Gastrocnemius medialis (tissue), 4 donors: ENCODE measurements around the gene SLC35B3. TPM values are rescaled to one million over a fixed set of nuclear protein-coding genes. Genes with fewer than 3 reads are reported as not detected.
"Not testable (repeated sequence)": the region's sequence is repeated elsewhere in the genome, so short reads cannot be mapped to it uniquely, and the experiment has no call there.

Experiments
- ATAC-seq, 2 donors: fragments of 150-250 bp; one replicate each; pipeline ENCODE4 v1.9.1; 2016
- DNase-seq, 2 donors: peaks; one replicate each; pipeline ENCODE4 v3.0.0-alpha.2; 2019
- H3K27ac ChIP-seq, 4 donors: fragments of 200-600 bp; sonication (generic); 1 replicate in 1 of 4; 2 replicates in 3 of 4; pipeline ENCODE4 v1.5.1; 2016 to 2018; ENCODE audit warnings: mild to moderate bottlenecking in 2 of 4, moderate library complexity in 1 of 4
- H3K27me3 ChIP-seq, 3 donors: fragments of 200-600 bp; sonication (generic) in 2 of 3; 1 replicate in 1 of 3; 2 replicates in 2 of 3; pipeline versions ENCODE4 v1.5.1 to v1.6.0; 2016 to 2019; ENCODE audit warnings: mild to moderate bottlenecking in 1 of 3, moderate library complexity in 1 of 3
- H3K36me3 ChIP-seq, 2 donors: fragments of 200-600 bp; sonication (generic) in 1 of 2; one replicate each; pipeline ENCODE4 v1.5.1; 2017 to 2018
- H3K4me1 ChIP-seq, 2 donors: fragments of 200-600 bp; sonication (generic) in 1 of 2; one replicate each; pipeline ENCODE4 v1.5.1; 2016 to 2017; ENCODE audit warnings: mild to moderate bottlenecking in 2 of 2
- H3K4me3 ChIP-seq, 4 donors: fragments of 200-600 bp; sonication (generic) in 3 of 4; 1 replicate in 1 of 4; 2 replicates in 3 of 4; pipeline ENCODE4 v1.5.1; 2016 to 2019; ENCODE audit warnings: mild to moderate bottlenecking in 2 of 4
- H3K9me3 ChIP-seq, 3 donors: fragments of 200-600 bp; sonication (generic) in 2 of 3; 1 replicate in 1 of 3; 2 replicates in 2 of 3; pipeline ENCODE4 v1.5.1; 2016 to 2019
- POLR2A ChIP-seq, 2 donors: fragments of 450-650 bp; IDR thresholded peaks; one replicate each; pipeline ENCODE4 v1.6.1; 2017; ENCODE audit warnings: antibody characterized with exemption in 2 of 2, mild to moderate bottlenecking in 2 of 2, moderate library complexity in 2 of 2
- in situ Hi-C, 4 donors: fragments of 200-750 bp; cut with MboI; loops; one replicate each; pipeline versions ENCODE4 v1.15.0 to v1.8.0; 2017; ENCODE audit warnings: low sequenced_read_pairs in 4 of 4
- intact Hi-C: fragments of 100-400 bp; cut with DNase I; formaldehyde crosslinking; loops from one replicate; pipeline ENCODE4 v1.15.1; 2023; ENCODE audit warnings: low total_unique reads
- total RNA-seq, 4 donors: library from RNA; depleted of rRNA; stranded (reverse); fragments of >200 nt; gene quantifications; one replicate each; pipeline versions ENCODE4 v1.1.0 to v1.2.3, GENCODE V29; 2016
- TF ChIP-seq, protein P1 (sequence below), 5 experiments: fragments of 450-650 bp in 3 of 5; fragments of 200-600 bp in 2 of 5; sonication (generic) in 2 of 5; IDR thresholded peaks in 4 of 5; conservative IDR thresholded peaks in 1 of 5; 1 replicate in 4 of 5; 2 replicates in 1 of 5; pipeline ENCODE4 v1.5.1; 2016 to 2019; ENCODE audit warnings: antibody characterized with exemption in 5 of 5, mild to moderate bottlenecking in 3 of 5, moderate library complexity in 3 of 5

Gene SLC35B3
- total RNA-seq, 4 donors from 2014 or later = 2.2 to 5.6 (median 3.2) TPM

DNA sequence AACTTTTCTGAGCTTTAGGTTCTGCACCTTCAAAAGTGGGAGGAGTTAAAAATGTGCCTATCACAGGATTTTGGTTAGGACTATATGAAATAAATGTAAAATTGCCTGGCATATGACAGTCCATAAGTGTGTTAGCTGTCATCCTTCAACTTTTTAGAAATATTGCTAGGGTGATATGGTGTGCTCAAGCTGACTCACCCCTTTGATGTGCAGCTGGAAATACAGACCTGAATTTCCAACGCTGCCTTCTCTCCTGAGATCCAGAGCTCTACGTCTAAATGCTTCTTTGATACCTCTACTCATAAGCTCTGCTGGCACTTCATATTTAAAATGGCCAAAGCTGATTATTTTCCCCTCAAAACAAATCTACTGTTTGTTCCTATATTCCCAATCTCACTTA lies 2.7 kb downstream of the SLC35B3 start:
- in situ Hi-C loops (loop anchor here in 1 of 4 donors (25.0 kb wide), 1 partner anchor 345 kb away; no protein-coding TSS in a partner anchor), intact Hi-C loops (loop anchor here (10.0 kb wide), 1 partner anchor 368 kb away; the partner anchor contains the start of gene BLOC1S5)
- no peak for TF ChIP-seq POLR2A (IDR thresholded peaks at IDR 0.05)
- TF ChIP-seq, protein P1, sequence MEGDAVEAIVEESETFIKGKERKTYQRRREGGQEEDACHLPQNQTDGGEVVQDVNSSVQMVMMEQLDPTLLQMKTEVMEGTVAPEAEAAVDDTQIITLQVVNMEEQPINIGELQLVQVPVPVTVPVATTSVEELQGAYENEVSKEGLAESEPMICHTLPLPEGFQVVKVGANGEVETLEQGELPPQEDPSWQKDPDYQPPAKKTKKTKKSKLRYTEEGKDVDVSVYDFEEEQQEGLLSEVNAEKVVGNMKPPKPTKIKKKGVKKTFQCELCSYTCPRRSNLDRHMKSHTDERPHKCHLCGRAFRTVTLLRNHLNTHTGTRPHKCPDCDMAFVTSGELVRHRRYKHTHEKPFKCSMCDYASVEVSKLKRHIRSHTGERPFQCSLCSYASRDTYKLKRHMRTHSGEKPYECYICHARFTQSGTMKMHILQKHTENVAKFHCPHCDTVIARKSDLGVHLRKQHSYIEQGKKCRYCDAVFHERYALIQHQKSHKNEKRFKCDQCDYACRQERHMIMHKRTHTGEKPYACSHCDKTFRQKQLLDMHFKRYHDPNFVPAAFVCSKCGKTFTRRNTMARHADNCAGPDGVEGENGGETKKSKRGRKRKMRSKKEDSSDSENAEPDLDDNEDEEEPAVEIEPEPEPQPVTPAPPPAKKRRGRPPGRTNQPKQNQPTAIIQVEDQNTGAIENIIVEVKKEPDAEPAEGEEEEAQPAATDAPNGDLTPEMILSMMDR (IDR thresholded peaks at IDR 0.05 in 4 of 5, conservative IDR thresholded peaks at IDR 0.05 in 1 of 5) = no peak
- Histone ChIP-seq H3K9me3 (no peaks in the 10 kb centered on the region), H3K27ac (no peak overlapping the region), H3K4me3 (no peak overlapping the region), H3K4me1 (peaks cover 20 to 33% of the 10 kb centered on the region in 2 donors), H3K36me3 (peaks cover 0 to 21% of the 10 kb centered on the region in 2 donors), H3K27me3 (no peaks in the 10 kb centered on the region)
- ATAC-seq (no peak), DNase-seq (no peak)

DNA sequence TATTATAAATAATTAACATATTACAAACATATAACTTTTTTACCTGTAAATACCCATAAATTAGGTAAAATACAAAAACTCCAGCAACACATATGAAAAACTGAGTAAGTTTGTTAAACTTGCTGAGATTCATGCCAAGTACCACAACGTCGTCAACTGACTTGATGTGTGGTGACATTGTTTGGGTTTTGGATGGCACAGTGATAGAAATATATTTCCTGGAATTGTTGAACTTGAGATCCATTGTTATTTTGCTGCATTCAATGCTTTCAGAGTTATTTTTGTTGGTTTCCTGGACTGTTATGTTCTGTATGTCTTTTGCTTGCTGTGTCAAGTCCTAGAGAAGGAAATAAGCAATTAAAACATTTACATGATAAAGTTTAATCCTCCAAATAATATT lies 5.5 kb downstream of the SLC35B3 start:
- in situ Hi-C loops = loop anchor here in 1 of 4 donors (25.0 kb wide), 1 partner anchor 343 kb away; no protein-coding TSS in a partner anchor
- peaks cover 17 to 18% of the 10 kb centered on the region in 2 donors for H3K4me1 ChIP-seq
- intact Hi-C loops = loop anchor here (10.0 kb wide), 1 partner anchor 365 kb away; the partner anchor contains the start of gene BLOC1S5

DNA sequence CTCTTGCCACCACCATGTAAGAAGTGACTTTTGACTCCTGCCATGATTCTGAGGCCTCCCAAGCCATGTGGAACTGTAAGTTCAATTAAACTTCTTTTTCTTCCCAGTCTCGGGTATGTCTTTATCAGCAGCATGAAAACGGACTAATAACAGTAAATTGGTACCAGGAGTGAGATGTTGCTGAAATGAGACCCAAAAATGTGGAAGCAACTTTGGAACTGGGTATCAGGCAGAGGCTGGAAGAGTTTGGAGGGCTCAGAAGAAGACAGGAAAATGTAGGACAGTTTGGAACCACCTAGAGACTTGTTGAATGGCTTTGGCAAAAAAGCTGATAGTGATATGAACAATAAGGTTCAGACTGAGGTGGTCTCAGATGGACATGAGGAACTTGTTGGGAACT lies 8.8 kb downstream of the SLC35B3 start:
- DNase-seq, H3K27ac ChIP-seq, H3K9me3 ChIP-seq, intact Hi-C loops, H3K4me1 ChIP-seq, H3K4me3 ChIP-seq, H3K27me3 ChIP-seq, ATAC-seq: not testable (repeated sequence)
- in situ Hi-C loops = loop anchor here in 1 of 4 donors (25.0 kb wide), 1 partner anchor 339 kb away; no protein-coding TSS in a partner anchor
- H3K36me3 ChIP-seq = peaks cover 3 to 53% of the 10 kb centered on the region in 2 donors

More for the DNA sequence above, 5.5 kb downstream of the SLC35B3 start:
- Histone ChIP-seq H3K27me3 (no peaks in the 10 kb centered on the region), H3K4me3 (no peak overlapping the region), H3K36me3 (peaks cover 3 to 47% of the 10 kb centered on the region in 2 donors), H3K9me3 (no peaks in the 10 kb centered on the region), H3K27ac (no peak overlapping the region)
- DNase-seq = no peak
- no peak for TF ChIP-seq POLR2A (IDR thresholded peaks at IDR 0.05)
- TF ChIP-seq, protein P1 (IDR thresholded peaks at IDR 0.05 in 4 of 5, conservative IDR thresholded peaks at IDR 0.05 in 1 of 5) = no peak
- no peak for ATAC-seq

DNA sequence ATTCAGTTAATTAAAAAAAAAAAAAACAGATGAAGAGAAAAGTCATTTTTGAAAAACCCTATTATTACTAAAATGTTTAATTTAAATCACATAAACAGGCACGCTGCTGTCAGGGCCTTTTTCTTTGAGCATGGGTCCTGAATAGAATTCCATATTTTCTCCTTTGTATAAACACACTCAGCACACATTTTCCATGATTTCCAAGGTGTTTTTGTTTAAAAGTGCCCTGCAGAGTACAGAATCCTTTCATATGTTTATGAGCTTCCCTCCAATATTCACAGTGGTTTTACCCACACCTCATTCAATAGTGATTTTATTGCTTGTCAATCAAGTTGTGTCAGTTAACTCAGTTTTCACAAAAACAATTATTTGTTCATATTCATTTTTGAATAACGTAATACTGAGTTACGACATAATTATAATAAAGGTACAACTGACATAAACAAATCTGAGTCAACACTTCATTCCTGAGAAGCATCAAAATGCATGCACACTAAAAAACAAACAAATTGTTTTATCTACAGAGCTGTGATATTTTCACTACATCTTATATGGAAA lies 15.2 kb downstream of the SLC35B3 start:
- in situ Hi-C loops (no loop called here), intact Hi-C loops (no loop called here)
- no peak for ATAC-seq
- TF ChIP-seq, protein P1 (IDR thresholded peaks at IDR 0.05 in 4 of 5, conservative IDR thresholded peaks at IDR 0.05 in 1 of 5) = no peak
- TF ChIP-seq POLR2A (IDR thresholded peaks at IDR 0.05) = no peak
- Histone ChIP-seq H3K27ac (no peak overlapping the region), H3K4me1 (no peaks in the 10 kb centered on the region), H3K4me3 (no peak overlapping the region), H3K27me3 (no peaks in the 10 kb centered on the region), H3K36me3 (peaks cover 0 to 43% of the 10 kb centered on the region in 2 donors), H3K9me3 (no peaks in the 10 kb centered on the region)
- no peak for DNase-seq

DNA sequence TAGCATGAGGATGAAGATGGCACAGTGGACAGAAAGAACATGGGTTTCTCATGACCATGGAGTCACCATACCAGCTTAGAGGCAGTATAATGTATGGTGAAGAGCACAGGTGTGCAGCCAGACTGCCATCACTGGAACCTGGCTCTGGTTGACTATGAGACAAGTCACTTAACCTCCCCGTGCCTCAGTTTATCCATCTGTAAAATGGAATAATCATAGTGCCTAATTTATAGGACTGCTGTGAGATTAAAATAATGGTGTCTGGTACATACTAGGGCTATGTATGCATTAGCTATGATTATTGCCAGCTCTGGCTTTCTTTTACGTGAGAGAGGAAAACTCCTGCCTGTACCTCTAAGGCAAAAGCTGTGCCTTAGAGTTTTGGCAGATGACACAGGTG lies 19.4 kb downstream of the SLC35B3 start:
- no peak for TF ChIP-seq POLR2A (IDR thresholded peaks at IDR 0.05)
- TF ChIP-seq, protein P1 (IDR thresholded peaks at IDR 0.05 in 4 of 5, conservative IDR thresholded peaks at IDR 0.05 in 1 of 5) = no peak
- intact Hi-C loops = no loop called here
- Histone ChIP-seq H3K4me3 (no peak overlapping the region), H3K27ac (no peak overlapping the region), H3K27me3 (no peaks in the 10 kb centered on the region), H3K9me3 (no peaks in the 10 kb centered on the region), H3K36me3 (peaks cover 0 to 64% of the 10 kb centered on the region in 2 donors), H3K4me1 (no peaks in the 10 kb centered on the region)
- ATAC-seq = no peak
- in situ Hi-C loops = no loop called here
- no peak for DNase-seq
